Endodermal cell (in vitro differentiated cells): ENCODE results near the gene TXNDC2. TPM values are rescaled to one million over a fixed set of nuclear protein-coding genes. Genes with fewer than 3 reads are reported as not detected.

Experiments
- DNase-seq: peaks from one replicate; pipeline ENCODE4 v3.0.0-alpha.2; 2017
- H3K27ac ChIP-seq: 2 replicates; pipeline ENCODE4 v1.5.1; 2013; ENCODE audit warnings: mild to moderate bottlenecking, low read depth, low read length, moderate library complexity
- H3K27me3 ChIP-seq: 2 replicates; pipeline ENCODE4 v1.6.1; 2013; ENCODE audit warnings: mild to moderate bottlenecking, low read length, moderate library complexity; ENCODE audit not compliant: insufficient read depth, control insufficient read depth, poor library complexity, severe bottlenecking
- H3K36me3 ChIP-seq: 2 replicates; pipeline ENCODE4 v1.7.0; 2013; ENCODE audit warnings: mild to moderate bottlenecking, low read length, moderate library complexity; ENCODE audit not compliant: control insufficient read depth, insufficient read depth
- H3K4me1 ChIP-seq: one replicate; pipeline ENCODE4 v1.7.0; 2013; ENCODE audit warnings: low read length; ENCODE audit not compliant: control insufficient read depth, insufficient read depth
- H3K4me3 ChIP-seq: 2 replicates; pipeline ENCODE4 v1.5.1; 2013; ENCODE audit warnings: mild to moderate bottlenecking, low read length, moderate library complexity
- H3K9ac ChIP-seq: 2 replicates; pipeline ENCODE4 v1.6.1; 2013; ENCODE audit warnings: mild to moderate bottlenecking, low read length, moderate library complexity; ENCODE audit not compliant: poor library complexity, severe bottlenecking; ENCODE audit errors: extremely low read depth
- H3K9me3 ChIP-seq: 2 replicates; pipeline ENCODE4 v1.6.1; 2013; ENCODE audit warnings: mild to moderate bottlenecking, low read length, moderate library complexity; ENCODE audit not compliant: control insufficient read depth
- H3K27ac Mint-ChIP-seq: 2 replicates; pipeline ENCODE4 v1.8.0; 2020; ENCODE audit warnings: mixed read lengths
- H3K27me3 Mint-ChIP-seq: 2 replicates; pipeline ENCODE4 v1.8.0; 2021; ENCODE audit warnings: mild to moderate bottlenecking, mixed read lengths; ENCODE audit not compliant: insufficient read depth
- H3K36me3 Mint-ChIP-seq: 2 replicates; pipeline ENCODE4 v1.8.0; 2020; ENCODE audit warnings: low read depth, mixed read lengths
- H3K4me1 Mint-ChIP-seq: 2 replicates; pipeline ENCODE4 v1.8.0; 2020; ENCODE audit warnings: mixed read lengths
- H3K4me3 Mint-ChIP-seq: 2 replicates; pipeline ENCODE4 v1.8.0; 2020; ENCODE audit warnings: mild to moderate bottlenecking, moderate library complexity, mixed read lengths
- H3K9me3 Mint-ChIP-seq: 2 replicates; pipeline ENCODE4 v1.8.0; 2020; ENCODE audit warnings: mild to moderate bottlenecking, mixed read lengths
- CTCF ChIP-seq: fragments of 200-600 bp; sonication (generic); conservative IDR thresholded peaks from 2 replicates; pipeline ENCODE4 v1.5.0; 2021; ENCODE audit warnings: antibody characterized with exemption, mild to moderate bottlenecking
- WGBS, 2 experiments: methylation state at CpG; one replicate each; pipeline versions ENCODE4 v1.1.5 to v1.1.7; 2013; ENCODE audit warnings: missing lambda C conversion rate in 2 of 2, mixed read lengths in 1 of 2; ENCODE audit not compliant: insufficient coverage in 1 of 2, insufficient read length in 1 of 2; 5-methylcytosine and 5-hydroxymethylcytosine counted together
- total RNA-seq, 2 donors: library from RNA; stranded (reverse); fragmentation: NEBNext Ultra II Directional in 1 of 2; extraction: Animal tissue kit (Norgen Biotek cat#: 25700) in 1 of 2; gene quantifications; 2 replicates in 1 of 2; 3 replicates in 1 of 2; pipeline ENCODE4 v1.2.1, GENCODE V29; 2021

Gene TXNDC2
- total RNA-seq, 2 donors from 2014 or later = not detected

- Histone ChIP-seq H3K27me3 (no peaks in the 10 kb centered on the region), H3K36me3 (no peaks in the 10 kb centered on the region), H3K4me3 (no peak overlapping the region), H3K9me3 (peaks cover 11% of the 10 kb centered on the region), H3K4me1 (no peaks in the 10 kb centered on the region), H3K9ac (no peak overlapping the region), H3K27ac (no peak overlapping the region)
- no peak overlapping the region for H3K4me3 Mint-ChIP-seq
- no peaks in the 10 kb centered on the region for H3K27me3 Mint-ChIP-seq
- DNase-seq = no peak
- 66 to 71% methylated on average over 4 of the region's 4 CpGs for WGBS, 2 experiments
- H3K9me3 Mint-ChIP-seq = peaks cover 11% of the 10 kb centered on the region
- no peaks in the 10 kb centered on the region for H3K4me1 Mint-ChIP-seq
- no peak for TF ChIP-seq CTCF
- H3K36me3 Mint-ChIP-seq = no peaks in the 10 kb centered on the region
- H3K27ac Mint-ChIP-seq = no peak overlapping the region
These were observed 25.1 kb upstream of the TXNDC2 start for GRCh38 chr18:9860682-9861081.

GRCh38 chr18:9861157-9861556, 24.6 kb upstream of the TXNDC2 start:
- TF ChIP-seq CTCF = no peak
- no peaks in the 10 kb centered on the region for H3K36me3 ChIP-seq
- no peak overlapping the region for H3K4me3 ChIP-seq
- Mint-ChIP-seq H3K27ac (no peak overlapping the region), H3K4me1 (no peaks in the 10 kb centered on the region), H3K27me3 (no peaks in the 10 kb centered on the region), H3K4me3 (no peak overlapping the region), H3K36me3 (no peaks in the 10 kb centered on the region), H3K9me3 (peaks cover 16% of the 10 kb centered on the region)
- H3K9ac ChIP-seq = no peak overlapping the region
- no peaks in the 10 kb centered on the region for H3K4me1 ChIP-seq
- no peak overlapping the region for H3K27ac ChIP-seq
- no peaks in the 10 kb centered on the region for H3K27me3 ChIP-seq
- peaks cover 16% of the 10 kb centered on the region for H3K9me3 ChIP-seq
- no peak for DNase-seq

- Mint-ChIP-seq H3K36me3 (no peaks in the 10 kb centered on the region), H3K27me3 (no peaks in the 10 kb centered on the region), H3K9me3 (peaks cover 24% of the 10 kb centered on the region), H3K27ac (no peak overlapping the region), H3K4me1 (no peaks in the 10 kb centered on the region), H3K4me3 (no peak overlapping the region)
- no peak for TF ChIP-seq CTCF
- Histone ChIP-seq H3K27me3 (no peaks in the 10 kb centered on the region), H3K9me3 (peaks cover 24% of the 10 kb centered on the region), H3K4me3 (no peak overlapping the region), H3K4me1 (no peaks in the 10 kb centered on the region), H3K36me3 (no peaks in the 10 kb centered on the region), H3K27ac (no peak overlapping the region), H3K9ac (no peak overlapping the region)
- 92 to 98% methylated on average over 4 of the region's 4 CpGs for WGBS, 2 experiments
- no peak for DNase-seq
These were observed 23.8 kb upstream of the TXNDC2 start for GRCh38 chr18:9861933-9862332.
